ENCODE data around the gene TBC1D9. TPM values are rescaled to one million over a fixed set of nuclear protein-coding genes. Genes with fewer than 3 reads are reported as not detected.

The TBC1D9 gene
- total and polyA plus RNA-seq, 11 donors = 4.6 to 26.5 (median 13.3) TPM

GRCh38 chr4:140673729-140674128 lies 82.5 kb downstream of the TBC1D9 start:
- H3K27ac ChIP-seq = no peak overlapping the region
- H3K36me3 ChIP-seq = peaks cover 0 to 85% (median 54%) of the 10 kb centered on the region in 9 donors
- H3K9me3 ChIP-seq = no peaks in the 10 kb centered on the region
- no peaks in the 10 kb centered on the region for H3K27me3 ChIP-seq
- intact Hi-C loops (cut with DNase I) = no loop called here
- ATAC-seq = no peak
- DNase-seq = no peak
- no peak overlapping the region for H3K4me3 ChIP-seq
- 60 to 71% (median 63%) methylated on average over 3 of the region's 3 CpGs for WGBS, 4 donors
- peaks cover 0 to 3% (median 0%) of the 10 kb centered on the region in 12 donors for H3K4me1 ChIP-seq
- TF ChIP-seq CTCF (IDR thresholded peaks at IDR 0.05) (no peak), POLR2A (IDR thresholded peaks at IDR 0.05) (no peak)

- DNase-seq (no peak), ATAC-seq (no peak)
- Histone ChIP-seq H3K4me3 (no peak overlapping the region), H3K27ac (no peak overlapping the region), H3K36me3 (peaks cover 0 to 85% (median 53%) of the 10 kb centered on the region in 9 donors), H3K9me3 (no peaks in the 10 kb centered on the region), H3K27me3 (no peaks in the 10 kb centered on the region), H3K4me1 (peaks cover 0 to 3% (median 0%) of the 10 kb centered on the region in 12 donors)
- TF ChIP-seq CTCF (IDR thresholded peaks at IDR 0.05) (no peak), POLR2A (IDR thresholded peaks at IDR 0.05) (no peak)
- 76 to 91% (median 85%) methylated on average over 4 of the region's 4 CpGs for WGBS, 4 donors
- intact Hi-C loops (cut with DNase I) = no loop called here
Observed at GRCh38 chr4:140672416-140672815, 83.8 kb downstream of the TBC1D9 start.

GRCh38 chr4:140668111-140668510 lies 88.1 kb downstream of the TBC1D9 start:
- TF ChIP-seq POLR2A (IDR thresholded peaks at IDR 0.05) (no peak), CTCF (IDR thresholded peaks at IDR 0.05) (no peak)
- H3K4me1 ChIP-seq = peaks cover 0 to 8% (median 0%) of the 10 kb centered on the region in 12 donors
- H3K36me3 ChIP-seq = peaks cover 0 to 86% (median 53%) of the 10 kb centered on the region in 9 donors
- no peaks in the 10 kb centered on the region for H3K27me3 ChIP-seq
- no peak overlapping the region for H3K27ac ChIP-seq
- no peak overlapping the region for H3K4me3 ChIP-seq
- 89 to 100% (median 94%) methylated on average over 1 of the region's 1 CpG for WGBS, 4 donors
- H3K9me3 ChIP-seq = no peaks in the 10 kb centered on the region
- ATAC-seq = no peak
- DNase-seq = no peak
- intact Hi-C loops (cut with DNase I) = no loop called here

- H3K27me3 ChIP-seq = no peaks in the 10 kb centered on the region
- no peak for TF ChIP-seq CTCF (IDR thresholded peaks at IDR 0.05)
- TF ChIP-seq POLR2A (IDR thresholded peaks at IDR 0.05) = no peak
- intact Hi-C loops (cut with DNase I) = no loop called here
- ATAC-seq (peak in 1 of 4 donors; percentile 44), DNase-seq (no peak)
- no peaks in the 10 kb centered on the region for H3K9me3 ChIP-seq
- H3K36me3 ChIP-seq = peaks cover 0 to 90% (median 61%) of the 10 kb centered on the region in 9 donors
- H3K4me1 ChIP-seq = peaks cover 0 to 8% (median 0%) of the 10 kb centered on the region in 12 donors
- WGBS, 4 donors = 59 to 80% (median 72%) methylated on average over 9 to 11 of the region's 11 CpGs
- no peak overlapping the region for H3K4me3 ChIP-seq
- peak overlapping the region in 4 of 12 donors; percentile 5 to 33 (median 14) for H3K27ac ChIP-seq
Observed at GRCh38 chr4:140666889-140667614, 89.1 kb downstream of the TBC1D9 start.
